Mesothelial cell of epicardium (in vitro differentiated cells): ENCODE measurements around the gene TMEM92. TPM values are rescaled to one million over a fixed set of nuclear protein-coding genes. Genes with fewer than 3 reads are reported as not detected.

Source experiments
- DNase-seq, 2 experiments: peaks; one replicate each; pipeline ENCODE4 v3.0.0; 2021; ENCODE audit warnings: low spot score in 2 of 2; ENCODE audit not compliant: unreplicated experiment in 2 of 2
- H3K27ac Mint-ChIP-seq: 2 replicates; pipeline ENCODE4 v1.8.0; 2021; ENCODE audit warnings: mixed read lengths
- H3K27me3 Mint-ChIP-seq: 2 replicates; pipeline ENCODE4 v1.8.0; 2021; ENCODE audit warnings: low read depth, mixed read lengths
- H3K36me3 Mint-ChIP-seq: 2 replicates; pipeline ENCODE4 v1.8.0; 2021; ENCODE audit warnings: mixed read lengths
- H3K4me1 Mint-ChIP-seq: 2 replicates; pipeline ENCODE4 v1.8.0; 2021; ENCODE audit warnings: mixed read lengths
- H3K4me3 Mint-ChIP-seq: 2 replicates; pipeline ENCODE4 v1.8.0; 2021; ENCODE audit warnings: mild to moderate bottlenecking, moderate library complexity, mixed read lengths
- H3K9me3 Mint-ChIP-seq: 2 replicates; pipeline ENCODE4 v1.8.0; 2021; ENCODE audit warnings: mixed read lengths
- total RNA-seq: library from RNA; stranded (reverse); gene quantifications from 3 replicates; pipeline ENCODE4 v1.2.1, GENCODE V29; 2021
- TF ChIP-seq, protein P1 (sequence below): fragments of 200-600 bp; sonication (generic); IDR thresholded peaks from one replicate; pipeline ENCODE4 v1.5.0; 2021; ENCODE audit warnings: antibody characterized with exemption; ENCODE audit not compliant: unreplicated experiment

Gene TMEM92
- total RNA-seq, 1 donor from 2014 or later, result 2.7 TPM

DNA sequence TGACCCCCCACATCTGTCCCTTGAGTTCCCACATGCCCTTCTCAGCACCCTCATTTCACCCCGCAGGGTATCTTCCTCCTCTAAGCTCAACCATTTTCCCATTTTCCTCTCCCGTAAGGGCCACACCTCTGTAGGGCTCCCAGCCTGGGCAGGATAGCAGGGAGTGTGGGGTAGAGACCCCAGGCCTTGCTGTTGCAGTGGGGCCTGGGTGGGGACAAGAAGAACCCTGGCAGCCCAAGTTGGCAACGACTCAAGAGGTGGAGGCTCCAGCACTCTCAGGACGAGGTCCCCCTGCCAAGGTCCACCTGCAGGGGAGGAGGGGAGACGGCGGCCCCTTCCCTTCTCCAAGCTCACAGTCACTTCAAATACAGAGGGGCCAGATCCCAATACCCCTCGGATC lies 2.0 kb upstream of the TMEM92 start:
- Mint-ChIP-seq H3K27ac (peak overlapping the region; percentile 90), H3K4me1 (peaks cover 67% of the 10 kb centered on the region), H3K9me3 (no peaks in the 10 kb centered on the region), H3K36me3 (no peaks in the 10 kb centered on the region), H3K27me3 (peaks cover 1% of the 10 kb centered on the region), H3K4me3 (peak overlapping the region; percentile 72)
- DNase-seq, result no peak
- TF ChIP-seq, protein P1, sequence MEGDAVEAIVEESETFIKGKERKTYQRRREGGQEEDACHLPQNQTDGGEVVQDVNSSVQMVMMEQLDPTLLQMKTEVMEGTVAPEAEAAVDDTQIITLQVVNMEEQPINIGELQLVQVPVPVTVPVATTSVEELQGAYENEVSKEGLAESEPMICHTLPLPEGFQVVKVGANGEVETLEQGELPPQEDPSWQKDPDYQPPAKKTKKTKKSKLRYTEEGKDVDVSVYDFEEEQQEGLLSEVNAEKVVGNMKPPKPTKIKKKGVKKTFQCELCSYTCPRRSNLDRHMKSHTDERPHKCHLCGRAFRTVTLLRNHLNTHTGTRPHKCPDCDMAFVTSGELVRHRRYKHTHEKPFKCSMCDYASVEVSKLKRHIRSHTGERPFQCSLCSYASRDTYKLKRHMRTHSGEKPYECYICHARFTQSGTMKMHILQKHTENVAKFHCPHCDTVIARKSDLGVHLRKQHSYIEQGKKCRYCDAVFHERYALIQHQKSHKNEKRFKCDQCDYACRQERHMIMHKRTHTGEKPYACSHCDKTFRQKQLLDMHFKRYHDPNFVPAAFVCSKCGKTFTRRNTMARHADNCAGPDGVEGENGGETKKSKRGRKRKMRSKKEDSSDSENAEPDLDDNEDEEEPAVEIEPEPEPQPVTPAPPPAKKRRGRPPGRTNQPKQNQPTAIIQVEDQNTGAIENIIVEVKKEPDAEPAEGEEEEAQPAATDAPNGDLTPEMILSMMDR, result no peak

DNA sequence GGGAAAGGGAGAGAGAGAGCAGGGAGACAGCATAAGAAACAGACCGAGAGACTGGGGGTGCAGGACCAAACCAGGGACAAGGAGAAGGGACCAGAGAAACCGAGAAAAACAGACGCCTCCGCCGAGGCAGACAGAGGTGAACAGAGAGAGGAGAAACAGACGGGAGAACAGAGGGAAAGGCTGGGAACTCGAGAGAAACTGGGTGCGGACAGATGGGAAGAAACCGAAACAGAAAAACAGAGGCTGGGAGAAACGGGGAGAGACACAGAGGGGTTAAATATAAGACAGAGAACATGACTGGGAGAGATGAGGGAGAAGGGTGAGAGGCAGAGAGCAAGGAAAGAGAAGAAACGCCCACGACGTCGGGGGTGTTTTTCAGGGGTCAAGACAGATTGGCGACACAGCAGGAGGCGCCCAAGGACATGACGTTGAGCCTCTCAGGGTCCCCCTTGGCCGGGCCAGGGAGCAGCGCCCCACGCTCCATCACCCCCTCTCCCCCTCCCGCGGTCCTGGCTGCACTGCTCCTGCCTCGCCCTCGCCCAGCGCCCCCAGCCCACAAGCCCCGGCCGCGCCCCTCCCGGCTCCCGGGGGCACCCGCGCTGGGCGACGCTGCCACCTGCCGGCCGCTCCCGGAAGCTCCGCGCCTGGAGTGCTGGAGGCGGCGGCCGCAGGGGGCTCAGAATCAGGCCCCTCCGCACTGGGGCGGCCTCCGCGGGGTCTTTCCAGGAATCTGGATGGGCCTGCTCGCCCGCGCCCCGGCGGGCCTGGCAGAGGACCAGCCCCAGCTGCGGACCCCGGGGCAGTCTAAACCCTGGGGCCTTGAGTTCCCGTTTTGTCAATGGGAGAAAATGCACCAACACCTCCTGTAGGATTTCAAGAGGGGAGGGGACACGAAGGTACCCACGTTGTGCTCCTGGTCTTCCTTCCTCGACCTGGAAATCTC lies 1.3 kb upstream of the TMEM92 start:
- peak overlapping the region; percentile 72 for H3K4me3 Mint-ChIP-seq
- no peaks in the 10 kb centered on the region for H3K36me3 Mint-ChIP-seq
- H3K27me3 Mint-ChIP-seq, result peaks cover 1% of the 10 kb centered on the region
- no peaks in the 10 kb centered on the region for H3K9me3 Mint-ChIP-seq
- peak; percentile 79 to 89 for DNase-seq
- H3K27ac Mint-ChIP-seq, result peak overlapping the region; percentile 90
- peaks cover 61% of the 10 kb centered on the region for H3K4me1 Mint-ChIP-seq
- TF ChIP-seq, protein P1, result peak; percentile 95

DNA sequence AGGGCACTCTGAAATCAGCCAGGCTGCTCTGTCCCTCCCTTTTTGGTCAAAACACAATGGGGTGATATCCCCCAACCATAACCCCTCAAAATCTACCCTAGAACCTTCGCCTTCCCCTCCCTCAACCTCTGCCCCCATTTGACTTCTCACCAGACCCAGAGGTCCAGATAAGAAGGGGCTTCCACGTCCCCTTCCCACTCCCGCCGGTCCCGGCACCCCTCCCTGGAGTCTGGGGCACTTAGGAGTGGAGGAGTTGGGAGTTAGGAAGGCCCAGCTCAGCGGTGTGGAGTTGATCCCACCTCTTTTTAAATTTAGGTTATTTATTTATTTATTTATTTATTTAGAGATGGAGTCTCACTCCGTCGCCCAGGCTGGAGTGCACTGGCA lies 619 bp upstream of the TMEM92 start:
- no peak for DNase-seq
- H3K36me3 Mint-ChIP-seq, result no peaks in the 10 kb centered on the region
- peak overlapping the region; percentile 43 for H3K4me3 Mint-ChIP-seq
- no peaks in the 10 kb centered on the region for H3K9me3 Mint-ChIP-seq
- H3K27me3 Mint-ChIP-seq, result peaks cover 1% of the 10 kb centered on the region
- TF ChIP-seq, protein P1, result no peak
- peaks cover 54% of the 10 kb centered on the region for H3K4me1 Mint-ChIP-seq
- no peak overlapping the region for H3K27ac Mint-ChIP-seq

DNA sequence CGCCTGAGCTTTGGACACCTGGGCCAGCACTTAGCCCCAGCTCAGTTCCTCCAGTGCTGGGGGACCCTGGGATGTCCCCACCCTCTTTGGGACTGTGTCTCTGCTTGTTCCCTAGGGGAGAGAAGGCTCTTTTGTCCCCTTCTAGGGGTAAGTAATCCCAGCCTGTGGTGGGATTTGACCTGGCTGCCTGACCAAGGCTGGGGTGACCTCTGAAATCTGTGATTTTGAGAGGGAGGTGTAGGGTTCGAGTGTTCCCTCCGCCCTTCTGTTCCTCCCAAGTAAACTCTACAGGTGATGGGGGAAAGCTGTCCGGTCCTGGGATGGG lies 593 bp downstream of the TMEM92 start:
- TF ChIP-seq, protein P1, result no peak
- peak overlapping the region; percentile 37 for H3K4me3 Mint-ChIP-seq
- peaks cover 49% of the 10 kb centered on the region for H3K4me1 Mint-ChIP-seq
- no peak for DNase-seq
- H3K27ac Mint-ChIP-seq, result peak overlapping the region; percentile 47
- H3K27me3 Mint-ChIP-seq, result peaks cover 1% of the 10 kb centered on the region
- H3K36me3 Mint-ChIP-seq, result no peaks in the 10 kb centered on the region
- no peaks in the 10 kb centered on the region for H3K9me3 Mint-ChIP-seq

- Mint-ChIP-seq H3K27me3 (peaks cover 1% of the 10 kb centered on the region), H3K27ac (peak overlapping the region; percentile 47), H3K4me1 (peaks cover 45% of the 10 kb centered on the region), H3K9me3 (no peaks in the 10 kb centered on the region), H3K36me3 (no peaks in the 10 kb centered on the region), H3K4me3 (peak overlapping the region; percentile 18)
- no peak for DNase-seq
- TF ChIP-seq, protein P1, result no peak
Measured at GRCh38 chr17:50275279-50275678, 1.0 kb downstream of the TMEM92 start.
